Common myeloid progenitor, CD34-positive (primary cell): ENCODE data around the gene NXPH4.

ENCODE experiments used
- CTCF ChIA-PET: fragments of 350-600 bp; sonication (Branson Sonifier 250); formaldehyde crosslinking; loops from one replicate; lab custom pipeline; 2021; ENCODE audit warnings: antibody characterized with exemption; lab: Charles Lee
- POLR2A ChIA-PET: fragments of 350-600 bp; sonication (Branson Sonifier 250); formaldehyde crosslinking; loops from one replicate; lab custom pipeline; 2021; ENCODE audit warnings: antibody characterized with exemption; lab: Charles Lee
- DNase-seq, 3 donors: peaks; one replicate each; pipeline versions ENCODE4 v3.0.0 to v3.0.0-alpha.2; 2013
- H3K27ac ChIP-seq, 2 experiments: 1 replicate in 1 of 2; 2 replicates in 1 of 2; pipeline ENCODE4 v1.7.0; 2013; ENCODE audit warnings: inconsistent platforms in 2 of 2, low read length in 2 of 2, mild to moderate bottlenecking in 2 of 2, low read depth in 1 of 2, moderate library complexity in 1 of 2; ENCODE audit not compliant: severe bottlenecking in 2 of 2, insufficient read depth in 1 of 2, poor library complexity in 1 of 2
- H3K27me3 ChIP-seq, 5 experiments: replicated peaks in 2 of 5; 1 replicate in 3 of 5; 2 replicates in 2 of 5; pipeline versions ENCODE4 v1.6.1 to v1.7.0; 2013; ENCODE audit warnings: low read length in 4 of 5, mild to moderate bottlenecking in 2 of 5, moderate library complexity in 2 of 5, inconsistent platforms in 1 of 5; ENCODE audit not compliant: insufficient read depth in 5 of 5, control insufficient read depth in 4 of 5
- H3K36me3 ChIP-seq, 4 experiments: 1 replicate in 2 of 4; 2 replicates in 2 of 4; pipeline versions ENCODE4 v1.6.1 to v1.7.0; 2013; ENCODE audit warnings: low read length in 3 of 4, control low read depth in 1 of 4, mild to moderate bottlenecking in 1 of 4; ENCODE audit not compliant: control insufficient read depth in 4 of 4, insufficient read depth in 4 of 4
- H3K4me1 ChIP-seq, 4 experiments: 1 replicate in 3 of 4; 2 replicates in 1 of 4; pipeline versions ENCODE4 v1.6.1 to v1.7.1; 2013; ENCODE audit warnings: low read length in 3 of 4, mild to moderate bottlenecking in 3 of 4, control low read depth in 1 of 4, inconsistent platforms in 1 of 4, moderate library complexity in 1 of 4; ENCODE audit not compliant: control insufficient read depth in 4 of 4, insufficient read depth in 4 of 4; ENCODE audit errors: control extremely low read depth in 1 of 4
- H3K4me3 ChIP-seq, 7 experiments: 1 replicate in 4 of 7; 2 replicates in 3 of 7; pipeline versions ENCODE4 v1.5.1 to v1.7.0; 2013; ENCODE audit warnings: mild to moderate bottlenecking in 7 of 7, low read length in 6 of 7, moderate library complexity in 6 of 7, inconsistent platforms in 2 of 7, low read depth in 2 of 7, control low read depth in 1 of 7; ENCODE audit not compliant: insufficient read depth in 4 of 7, control insufficient read depth in 1 of 7; ENCODE audit errors: extremely low read depth in 1 of 7
- H3K9me3 ChIP-seq, 5 experiments: 1 replicate in 4 of 5; 2 replicates in 1 of 5; pipeline versions ENCODE4 v1.6.1 to v1.7.1; 2013; ENCODE audit warnings: low read length in 4 of 5, mild to moderate bottlenecking in 2 of 5, inconsistent platforms in 1 of 5, low read depth in 1 of 5, moderate library complexity in 1 of 5; ENCODE audit not compliant: control insufficient read depth in 4 of 5, insufficient read depth in 2 of 5; ENCODE audit errors: control extremely low read depth in 1 of 5
- WGBS: methylation state at CpG from one replicate; pipeline ENCODE4 v1.1.5; 2013; ENCODE audit not compliant: insufficient coverage; 5-methylcytosine and 5-hydroxymethylcytosine counted together

NXPH4 gene

GRCh38 chr12:57210461-57210860, 6.1 kb upstream of the NXPH4 start:
- no peak for DNase-seq
- H3K36me3 ChIP-seq: no peaks in the 10 kb centered on the region
- peaks cover 9 to 22% (median 19%) of the 10 kb centered on the region in 5 experiments for H3K27me3 ChIP-seq
- no peak overlapping the region for H3K27ac ChIP-seq
- POLR2A ChIA-PET: no interaction called here
- CTCF ChIA-PET: interaction anchor here (6.7 to 8.4 kb wide), 2 partner anchors 18 to 34 kb away, joined by 170 to 236 read pairs; partner anchors contain the start of genes SHMT2 and STAC3
- H3K4me1 ChIP-seq: peaks cover 0 to 4% (median under 1%) of the 10 kb centered on the region in 4 experiments
- no peak overlapping the region for H3K4me3 ChIP-seq
- H3K9me3 ChIP-seq: no peaks in the 10 kb centered on the region
- WGBS: 91% methylated on average over 8 of the region's 15 CpGs

- H3K4me3 ChIP-seq: no peak overlapping the region
Measured at GRCh38 chr12:57210926-57211692, 5.5 kb upstream of the NXPH4 start.

GRCh38 chr12:57211791-57212700, 4.5 kb upstream of the NXPH4 start:
- no peak overlapping the region for H3K4me3 ChIP-seq
- H3K27ac ChIP-seq: no peak overlapping the region
- 97% methylated on average over 20 of the region's 27 CpGs for WGBS
- H3K9me3 ChIP-seq: no peaks in the 10 kb centered on the region
- peaks cover 9 to 36% (median 26%) of the 10 kb centered on the region in 5 experiments for H3K27me3 ChIP-seq
- H3K4me1 ChIP-seq: peaks cover 0 to 17% (median 11%) of the 10 kb centered on the region in 4 experiments
- ChIA-PET POLR2A (interaction anchor here (0.6 kb wide), 1 partner anchor 66 kb away, joined by 8 read pairs; no protein-coding TSS in a partner anchor), CTCF (interaction anchor here (0.8 to 8.4 kb wide), 3 partner anchors 16 to 32 kb away, joined by 3 to 236 read pairs (median 170); partner anchors contain the start of genes SHMT2 and STAC3)
- no peak for DNase-seq
- H3K36me3 ChIP-seq: no peaks in the 10 kb centered on the region

More at GRCh38 chr12:57210926-57211692, 5.5 kb upstream of the NXPH4 start:
- H3K27me3 ChIP-seq: peaks cover 9 to 28% (median 25%) of the 10 kb centered on the region in 5 experiments
- no peak overlapping the region for H3K27ac ChIP-seq
- ChIA-PET POLR2A (interaction anchor here (0.6 kb wide), 1 partner anchor 67 kb away, joined by 8 read pairs; no protein-coding TSS in a partner anchor), CTCF (interaction anchor here (6.7 to 8.4 kb wide), 2 partner anchors 17 to 33 kb away, joined by 170 to 236 read pairs; partner anchors contain the start of genes SHMT2 and STAC3)
- H3K9me3 ChIP-seq: no peaks in the 10 kb centered on the region
- no peaks in the 10 kb centered on the region for H3K36me3 ChIP-seq
- WGBS: 95% methylated on average over 13 of the region's 16 CpGs
- H3K4me1 ChIP-seq: peaks cover 0 to 10% (median 5%) of the 10 kb centered on the region in 4 experiments
- DNase-seq: no peak

GRCh38 chr12:57212701-57213057, 3.9 kb upstream of the NXPH4 start:
- H3K9me3 ChIP-seq: no peaks in the 10 kb centered on the region
- ChIA-PET CTCF (interaction anchor here (0.8 to 8.4 kb wide), 5 partner anchors 14 to 31 kb away, joined by 3 to 236 read pairs (median 7); partner anchors contain the start of genes SHMT2 and STAC3), POLR2A (interaction anchor here (0.6 kb wide), 1 partner anchor 35 kb away, joined by 3 read pairs; no protein-coding TSS in a partner anchor)
- WGBS: 93% methylated on average over 4 of the region's 7 CpGs
- H3K4me3 ChIP-seq: no peak overlapping the region
- peaks cover 0 to 20% (median 13%) of the 10 kb centered on the region in 4 experiments for H3K4me1 ChIP-seq
- H3K36me3 ChIP-seq: no peaks in the 10 kb centered on the region
- H3K27me3 ChIP-seq: peaks cover 9 to 42% (median 32%) of the 10 kb centered on the region in 5 experiments
- H3K27ac ChIP-seq: no peak overlapping the region
- no peak for DNase-seq

- H3K4me1 ChIP-seq: peaks cover 0 to 20% (median 13%) of the 10 kb centered on the region in 4 experiments
- H3K4me3 ChIP-seq: no peak overlapping the region
- H3K9me3 ChIP-seq: no peaks in the 10 kb centered on the region
- 0% methylated on average over 8 of the region's 16 CpGs for WGBS
- no peak overlapping the region for H3K27ac ChIP-seq
- peaks cover 9 to 47% (median 35%) of the 10 kb centered on the region in 5 experiments for H3K27me3 ChIP-seq
- no peaks in the 10 kb centered on the region for H3K36me3 ChIP-seq
- DNase-seq: peak; percentile 84 to 89 (median 87)
- ChIA-PET POLR2A (interaction anchor here (0.6 kb wide), 1 partner anchor 35 kb away, joined by 3 read pairs; no protein-coding TSS in a partner anchor), CTCF (interaction anchor here (0.6 to 8.4 kb wide), 14 partner anchors 14 to 166 kb away, joined by 3 to 236 read pairs (median 4); partner anchors contain the start of genes SHMT2 and STAC3)
Measured at GRCh38 chr12:57213058-57213715, 3.4 kb upstream of the NXPH4 start.

- 55% methylated on average over 4 of the region's 4 CpGs for WGBS
- ChIA-PET CTCF (interaction anchor here (0.6 to 8.4 kb wide), 18 partner anchors 14 to 239 kb away, joined by 3 to 236 read pairs (median 4); partner anchors contain the start of genes SHMT2 and STAC3), POLR2A (no interaction called here)
- H3K36me3 ChIP-seq: no peaks in the 10 kb centered on the region
- H3K4me1 ChIP-seq: peaks cover 0 to 20% (median 13%) of the 10 kb centered on the region in 4 experiments
- no peak overlapping the region for H3K4me3 ChIP-seq
- DNase-seq: no peak
- H3K27me3 ChIP-seq: peaks cover 9 to 54% (median 41%) of the 10 kb centered on the region in 5 experiments
- no peak overlapping the region for H3K27ac ChIP-seq
- no peaks in the 10 kb centered on the region for H3K9me3 ChIP-seq
Measured at GRCh38 chr12:57213763-57214397, 2.7 kb upstream of the NXPH4 start.
